CD4-positive, alpha-beta T cell (primary cell): Measurements from ENCODE around the gene SESN1. TPM values are rescaled to one million over a fixed set of nuclear protein-coding genes. Genes with fewer than 3 reads are reported as not detected.

Source experiments
- ATAC-seq: fragments of 200-7000 bp; cut with Tn5 transposase; one replicate; pipeline ENCODE4 v1.10.0; 2022; ENCODE audit warnings: mild to moderate bottlenecking; ENCODE audit not compliant: poor library complexity
- CTCF ChIA-PET: fragments of 350-600 bp; sonication (Branson Sonifier 250); formaldehyde crosslinking; loops from one replicate; lab custom pipeline; 2021; ENCODE audit warnings: antibody characterized with exemption, inconsistent platforms; lab: Charles Lee
- POLR2A ChIA-PET: fragments of 350-600 bp; sonication (Branson Sonifier 250); formaldehyde crosslinking; loops from one replicate; lab custom pipeline; 2021; ENCODE audit warnings: antibody characterized with exemption, inconsistent platforms; lab: Charles Lee
- DNase-seq, 14 experiments: peaks; one replicate each; pipeline ENCODE4 v3.0.0-alpha.2; 2013 to 2020; ENCODE audit warnings: mixed read lengths in 2 of 14
- H3K27ac ChIP-seq, 2 donors: one replicate each; pipeline versions ENCODE4 v1.5.1 to v1.7.0; 2013; ENCODE audit warnings: low read length in 2 of 2, low read depth in 1 of 2, mild to moderate bottlenecking in 1 of 2
- H3K27me3 ChIP-seq, 2 experiments: 1 replicate in 1 of 2; 2 replicates in 1 of 2; pipeline versions ENCODE4 v1.6.1 to v1.7.0; 2013; ENCODE audit warnings: low read length in 2 of 2, control low read depth in 1 of 2, mild to moderate bottlenecking in 1 of 2, moderate library complexity in 1 of 2; ENCODE audit not compliant: insufficient read depth in 2 of 2, control insufficient read depth in 1 of 2
- H3K36me3 ChIP-seq: one replicate; pipeline ENCODE4 v1.6.1; 2013; ENCODE audit warnings: low read length, control low read depth; ENCODE audit not compliant: insufficient read depth
- H3K4me1 ChIP-seq: one replicate; pipeline ENCODE4 v1.6.1; 2013; ENCODE audit warnings: low read length, control low read depth; ENCODE audit not compliant: insufficient read depth
- H3K4me3 ChIP-seq: one replicate; pipeline ENCODE4 v1.5.1; 2013; ENCODE audit warnings: mild to moderate bottlenecking, low read length, moderate library complexity
- H3K9me3 ChIP-seq, 2 experiments: 1 replicate in 1 of 2; 2 replicates in 1 of 2; pipeline versions ENCODE4 v1.6.1 to v1.7.0; 2013; ENCODE audit warnings: low read length in 2 of 2, mild to moderate bottlenecking in 2 of 2, control low read depth in 1 of 2, moderate library complexity in 1 of 2; ENCODE audit not compliant: control insufficient read depth in 1 of 2, insufficient read depth in 1 of 2
- H3K27ac Mint-ChIP-seq: one replicate; pipeline ENCODE4 v1.8.0; 2020; ENCODE audit warnings: mixed read lengths
- H3K27me3 Mint-ChIP-seq: one replicate; pipeline ENCODE4 v1.8.0; 2021; ENCODE audit warnings: mixed read lengths
- H3K36me3 Mint-ChIP-seq: one replicate; pipeline ENCODE4 v1.8.0; 2021; ENCODE audit warnings: low read depth, mixed read lengths
- H3K4me1 Mint-ChIP-seq: one replicate; pipeline ENCODE4 v1.8.0; 2021; ENCODE audit warnings: low read depth, mixed read lengths
- H3K4me3 Mint-ChIP-seq: one replicate; pipeline ENCODE4 v1.8.0; 2020; ENCODE audit warnings: mild to moderate bottlenecking, mixed read lengths
- H3K9me3 Mint-ChIP-seq: one replicate; pipeline ENCODE4 v1.8.0; 2020; ENCODE audit warnings: mixed read lengths
- CTCF ChIP-seq: fragments of 200-600 bp; IDR thresholded peaks from one replicate; pipeline ENCODE4 v1.8.0; 2022; ENCODE audit warnings: antibody characterized with exemption, mild to moderate bottlenecking
- intact Hi-C, 2 experiments: fragments of 100-400 bp; cut with DNase I in 1 of 2; cut with micrococcal nuclease in 1 of 2; formaldehyde crosslinking; loops; one replicate each; pipeline versions ENCODE4 v1.15.1 to v1.9.0; 2023 to 2025; cut with DNase I, micrococcal nuclease
- total RNA-seq, 174 experiments: library from RNA in 2 of 174; stranded (reverse) in 2 of 174; gene quantifications; one replicate each; pipeline ENCODE4 v1.2.3 and lab custom pipeline; 2021 to 2026

SESN1 gene
- total RNA-seq, 2 experiments from 2014 or later, result 95.9 to 98.3 TPM

- no peaks in the 10 kb centered on the region for H3K9me3 Mint-ChIP-seq
- no peaks in the 10 kb centered on the region for H3K27me3 Mint-ChIP-seq
- H3K4me3 Mint-ChIP-seq, result no peak overlapping the region
- H3K27ac Mint-ChIP-seq, result no peak overlapping the region
- intact Hi-C loops, result no loop called here
- no peak overlapping the region for H3K27ac ChIP-seq
- H3K36me3 Mint-ChIP-seq, result no peaks in the 10 kb centered on the region
- no peak for TF ChIP-seq CTCF
- peaks cover 5% of the 10 kb centered on the region for H3K4me1 Mint-ChIP-seq
- CTCF ChIA-PET, result no interaction called here
- DNase-seq, result no peak
- H3K9me3 ChIP-seq, result no peaks in the 10 kb centered on the region
- H3K4me1 ChIP-seq, result peaks cover 16% of the 10 kb centered on the region
- no peaks in the 10 kb centered on the region for H3K36me3 ChIP-seq
- POLR2A ChIA-PET, result no interaction called here
- H3K4me3 ChIP-seq, result no peak overlapping the region
- no peaks in the 10 kb centered on the region for H3K27me3 ChIP-seq
- no peak for ATAC-seq
These were observed 133.6 kb downstream of the SESN1 start for GRCh38 chr6:108961077-108961476.

- Mint-ChIP-seq H3K4me3 (no peak overlapping the region), H3K27ac (no peak overlapping the region), H3K9me3 (no peaks in the 10 kb centered on the region), H3K27me3 (no peaks in the 10 kb centered on the region), H3K36me3 (no peaks in the 10 kb centered on the region), H3K4me1 (peaks cover 5% of the 10 kb centered on the region)
- Histone ChIP-seq H3K27ac (no peak overlapping the region), H3K4me3 (no peak overlapping the region), H3K36me3 (no peaks in the 10 kb centered on the region), H3K9me3 (no peaks in the 10 kb centered on the region), H3K27me3 (no peaks in the 10 kb centered on the region), H3K4me1 (peaks cover 20% of the 10 kb centered on the region)
- DNase-seq, result no peak
- no peak for ATAC-seq
- CTCF ChIA-PET, result no interaction called here
- POLR2A ChIA-PET, result no interaction called here
- no peak for TF ChIP-seq CTCF
- intact Hi-C loops, result no loop called here
These were observed 134.0 kb downstream of the SESN1 start for GRCh38 chr6:108960601-108961000.

- DNase-seq, result no peak
- TF ChIP-seq CTCF, result no peak
- intact Hi-C loops, result no loop called here
- Mint-ChIP-seq H3K9me3 (no peaks in the 10 kb centered on the region), H3K36me3 (no peaks in the 10 kb centered on the region), H3K4me1 (peaks cover 5% of the 10 kb centered on the region), H3K27me3 (no peaks in the 10 kb centered on the region), H3K27ac (no peak overlapping the region), H3K4me3 (no peak overlapping the region)
- H3K27me3 ChIP-seq, result no peaks in the 10 kb centered on the region
- no peaks in the 10 kb centered on the region for H3K36me3 ChIP-seq
- CTCF ChIA-PET, result no interaction called here
- no peak overlapping the region for H3K4me3 ChIP-seq
- H3K9me3 ChIP-seq, result no peaks in the 10 kb centered on the region
- POLR2A ChIA-PET, result no interaction called here
- H3K4me1 ChIP-seq, result peaks cover 24% of the 10 kb centered on the region
- H3K27ac ChIP-seq, result no peak overlapping the region
- ATAC-seq, result no peak
These were observed 134.6 kb downstream of the SESN1 start for GRCh38 chr6:108959972-108960582.
